Body of pancreas (tissue), 4 donors: Measurements from ENCODE around the gene STK35.

Experiments used
- POLR2A ChIP-seq, 3 donors: fragments of 450-650 bp; IDR thresholded peaks; one replicate each; pipeline ENCODE4 v1.6.1; 2016; ENCODE audit warnings: antibody characterized with exemption in 3 of 3, mild to moderate bottlenecking in 2 of 3
- TF ChIP-seq, protein P1 (sequence below), 7 experiments: fragments of 450-650 bp in 4 of 7; fragments of 200-600 bp in 3 of 7; sonication (generic) in 3 of 7; IDR thresholded peaks; one replicate each; pipeline ENCODE4 v1.5.1; 2016 to 2019; ENCODE audit warnings: antibody characterized with exemption in 7 of 7

DNA sequence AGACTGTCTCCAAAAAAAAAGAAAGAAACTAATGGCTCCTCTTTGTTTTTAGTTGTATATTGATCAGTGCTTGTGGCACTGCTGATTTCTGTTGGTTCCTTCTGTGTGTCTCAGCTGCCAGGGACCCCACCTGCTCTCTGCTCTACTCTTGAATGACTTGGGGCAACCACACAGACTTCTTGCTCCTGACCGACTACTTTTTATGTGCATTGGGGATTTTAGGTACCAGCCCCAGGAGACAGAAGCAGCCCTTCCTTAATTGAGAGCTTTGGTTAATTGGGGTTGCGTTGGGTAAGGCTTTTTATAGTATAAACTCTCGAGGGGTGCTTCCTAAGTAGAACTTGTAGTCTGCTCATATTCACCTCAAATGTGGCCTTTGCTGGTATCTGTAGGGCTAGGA, 6.9 kb downstream of the STK35 start:
- no peak for TF ChIP-seq POLR2A (IDR thresholded peaks at IDR 0.05)
- TF ChIP-seq, protein P1, sequence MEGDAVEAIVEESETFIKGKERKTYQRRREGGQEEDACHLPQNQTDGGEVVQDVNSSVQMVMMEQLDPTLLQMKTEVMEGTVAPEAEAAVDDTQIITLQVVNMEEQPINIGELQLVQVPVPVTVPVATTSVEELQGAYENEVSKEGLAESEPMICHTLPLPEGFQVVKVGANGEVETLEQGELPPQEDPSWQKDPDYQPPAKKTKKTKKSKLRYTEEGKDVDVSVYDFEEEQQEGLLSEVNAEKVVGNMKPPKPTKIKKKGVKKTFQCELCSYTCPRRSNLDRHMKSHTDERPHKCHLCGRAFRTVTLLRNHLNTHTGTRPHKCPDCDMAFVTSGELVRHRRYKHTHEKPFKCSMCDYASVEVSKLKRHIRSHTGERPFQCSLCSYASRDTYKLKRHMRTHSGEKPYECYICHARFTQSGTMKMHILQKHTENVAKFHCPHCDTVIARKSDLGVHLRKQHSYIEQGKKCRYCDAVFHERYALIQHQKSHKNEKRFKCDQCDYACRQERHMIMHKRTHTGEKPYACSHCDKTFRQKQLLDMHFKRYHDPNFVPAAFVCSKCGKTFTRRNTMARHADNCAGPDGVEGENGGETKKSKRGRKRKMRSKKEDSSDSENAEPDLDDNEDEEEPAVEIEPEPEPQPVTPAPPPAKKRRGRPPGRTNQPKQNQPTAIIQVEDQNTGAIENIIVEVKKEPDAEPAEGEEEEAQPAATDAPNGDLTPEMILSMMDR (IDR thresholded peaks at IDR 0.05), result no peak
